ENCODE results near the gene DLX2. TPM values are rescaled to one million over a fixed set of nuclear protein-coding genes. Genes with fewer than 3 reads are reported as not detected.
"Not testable (repeated sequence)": the region's sequence is repeated elsewhere in the genome, so short reads cannot be mapped to it uniquely, and the experiment has no call there.

The DLX2 gene
- total RNA-seq, result not detected

DNA sequence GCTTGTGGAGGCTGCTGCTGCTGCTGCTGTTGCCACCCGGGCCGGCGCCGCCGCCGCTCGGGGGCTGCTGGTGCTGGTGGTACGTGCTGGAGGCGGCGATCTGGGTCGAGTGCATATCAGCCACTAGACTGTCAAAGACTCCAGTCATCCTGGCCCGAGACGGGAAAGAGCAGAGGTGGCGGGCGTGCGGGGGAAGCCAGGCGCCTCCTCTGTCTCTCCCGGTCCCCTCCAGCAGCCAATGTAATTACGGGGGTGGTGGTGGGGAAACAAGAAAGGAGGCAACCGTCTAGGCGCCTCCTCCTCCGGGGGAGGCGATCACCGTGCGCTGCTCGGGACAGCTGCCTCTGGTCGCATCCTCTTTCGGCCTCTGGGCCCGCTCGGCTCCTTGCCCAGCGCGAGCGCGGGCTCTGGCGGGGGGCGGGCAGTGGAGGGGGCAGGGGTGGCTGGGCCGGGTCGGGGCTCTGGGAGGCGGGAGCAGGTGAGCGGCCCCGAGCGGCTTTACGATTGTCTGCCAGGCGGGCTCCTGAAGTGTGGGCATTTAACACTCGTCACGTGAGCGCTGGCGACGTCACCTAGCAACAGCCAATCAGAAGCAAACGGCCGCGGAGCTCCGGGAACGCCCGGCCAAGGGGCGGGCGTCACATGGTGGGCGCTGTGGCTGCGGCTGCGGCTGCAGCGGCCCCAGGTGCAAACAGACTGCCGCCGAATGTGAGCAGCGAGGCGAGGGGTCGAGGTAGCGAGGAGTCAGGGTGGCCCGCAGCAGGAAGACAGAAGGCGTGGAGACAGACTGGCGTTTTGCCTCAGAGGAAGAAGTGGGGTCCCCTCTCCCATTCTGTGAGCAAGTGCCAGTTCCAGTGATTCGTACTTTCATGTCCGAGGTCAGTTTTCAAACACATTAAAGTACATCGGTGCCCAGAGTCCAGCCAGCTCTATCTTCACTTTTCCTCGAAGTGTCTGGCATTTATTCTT lies at the start of gene DLX2:
Gene DLX2 (minus strand): TSS at position 510 of the 969 bp plus-strand sequence. CDS start 362 bp downstream, at position 148.
- peak; percentile 81 for DNase-seq
- POLR2A ChIA-PET, result interaction anchor here (1.2 to 2.0 kb wide), 3 partner anchors 10 to 16 kb away, joined by 3 to 8 read pairs (median 3); no protein-coding TSS in a partner anchor
- Mint-ChIP-seq H3K27me3 (peaks cover 70% of the 10 kb centered on the region), H3K4me3 (peak within 1 kb of the TSS; percentile 71), H3K4me1 (ENCODE audit: low read depth) (peaks cover 50% of the 10 kb centered on the region), H3K9me3 (no peaks in the 10 kb centered on the region), H3K27ac (no peak within 1 kb of the TSS), H3K36me3 (no peaks in the 10 kb centered on the region)
- CTCF ChIA-PET, result interaction anchor here (0.8 to 6.8 kb wide), 10 partner anchors 11 to 504 kb away, joined by 3 to 116 read pairs (median 3); partner anchors contain the start of genes DLX1 and SLC25A12
- intact Hi-C loops (cut with micrococcal nuclease), result loop anchor here (1.0 to 5.0 kb wide), 8 partner anchors 8 to 455 kb away; partner anchors contain the start of genes DLX1, DYNC1I2, HAT1 and PDK1

GRCh38 chr2:172147944-172148650 lies 45.4 kb upstream of the DLX2 start:
- no peak overlapping the region for H3K27ac Mint-ChIP-seq
- no peaks in the 10 kb centered on the region for H3K9me3 Mint-ChIP-seq
- no peak for DNase-seq
- ChIA-PET CTCF (no interaction called here), POLR2A (no interaction called here)
- H3K27me3 Mint-ChIP-seq, result peaks cover 14% of the 10 kb centered on the region
- intact Hi-C loops (cut with micrococcal nuclease), result no loop called here
- no peaks in the 10 kb centered on the region for H3K36me3 Mint-ChIP-seq
- H3K4me3 Mint-ChIP-seq, result no peak overlapping the region
- H3K4me1 Mint-ChIP-seq (ENCODE audit: low read depth), result peaks cover 7% of the 10 kb centered on the region

DNA sequence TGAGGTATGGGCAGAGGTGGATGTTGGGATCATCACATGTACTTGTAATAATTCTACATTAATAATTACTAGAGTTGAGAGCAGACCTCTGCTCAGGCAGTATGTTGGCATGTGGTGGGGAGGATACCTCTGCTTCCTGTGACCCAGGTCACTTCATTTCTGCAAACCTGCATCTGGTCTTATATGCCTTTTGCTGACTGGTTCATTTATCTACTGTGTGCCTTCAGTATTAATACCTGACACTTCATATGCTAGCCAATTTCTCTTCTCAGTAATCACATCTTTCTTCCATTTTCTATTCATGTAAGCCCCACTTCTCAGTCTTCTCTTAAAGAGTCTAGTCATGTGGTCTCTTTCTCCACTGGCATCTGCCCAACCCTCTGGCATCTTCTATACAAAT lies 41.1 kb upstream of the DLX2 start:
- intact Hi-C loops (cut with micrococcal nuclease), result no loop called here
- H3K36me3 Mint-ChIP-seq, result no peaks in the 10 kb centered on the region
- peaks cover 4% of the 10 kb centered on the region for H3K27me3 Mint-ChIP-seq
- H3K27ac Mint-ChIP-seq, result no peak overlapping the region
- DNase-seq, result no peak
- H3K4me3 Mint-ChIP-seq, result no peak overlapping the region
- H3K9me3 Mint-ChIP-seq, result no peaks in the 10 kb centered on the region
- ChIA-PET POLR2A (no interaction called here), CTCF (interaction anchor here (1.3 kb wide), 1 partner anchor 16 kb away, joined by 3 read pairs; no protein-coding TSS in a partner anchor)
- peaks cover 5% of the 10 kb centered on the region for H3K4me1 Mint-ChIP-seq (ENCODE audit: low read depth)

DNA sequence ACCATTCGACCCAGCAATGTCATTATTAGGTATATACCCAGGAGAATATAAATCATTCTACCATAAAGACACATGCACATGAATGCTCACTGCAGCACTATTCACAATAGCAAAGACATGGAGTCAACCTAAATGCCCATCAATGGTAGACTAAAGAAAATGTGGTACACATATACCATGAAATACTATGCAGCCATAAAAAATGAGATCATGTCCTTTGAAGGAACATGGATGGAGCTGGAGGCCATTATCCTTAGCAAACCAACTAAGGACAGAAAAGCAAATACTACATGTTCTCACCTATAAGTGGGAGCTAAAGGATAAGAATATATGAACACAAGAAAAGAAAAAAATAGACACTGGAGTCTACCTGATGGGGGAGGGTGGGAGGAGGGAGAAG lies 36.0 kb upstream of the DLX2 start:
- H3K27me3 Mint-ChIP-seq; DNase-seq; H3K36me3 Mint-ChIP-seq; intact Hi-C loops (cut with micrococcal nuclease); H3K9me3 Mint-ChIP-seq; POLR2A ChIA-PET; H3K4me3 Mint-ChIP-seq; H3K4me1 Mint-ChIP-seq (ENCODE audit: low read depth); H3K27ac Mint-ChIP-seq: not testable (repeated sequence)
- CTCF ChIA-PET, result interaction anchor here (2.0 kb wide), 1 partner anchor 11 kb away, joined by 8 read pairs; no protein-coding TSS in a partner anchor

DNA sequence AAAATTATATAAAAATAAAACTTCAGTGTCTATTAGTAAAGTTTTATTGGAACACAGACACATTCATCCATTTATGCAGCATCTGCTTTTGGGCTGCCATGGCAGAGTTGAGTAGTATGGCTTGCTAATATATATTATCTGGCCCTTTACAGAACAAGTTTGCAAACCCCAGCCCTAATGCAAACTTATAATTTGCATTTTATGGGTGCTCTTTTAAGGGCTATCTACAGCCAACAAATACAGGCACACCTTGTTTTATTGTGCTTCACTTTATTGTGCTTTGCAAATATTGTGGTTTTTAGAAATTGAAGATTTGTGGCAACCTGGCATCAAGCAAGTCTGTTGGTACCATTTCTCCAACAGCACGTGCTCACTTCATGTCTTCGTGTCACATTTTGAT lies 35.2 kb upstream of the DLX2 start:
- H3K27me3 Mint-ChIP-seq, result peaks cover 2% of the 10 kb centered on the region
- no peak overlapping the region for H3K27ac Mint-ChIP-seq
- POLR2A ChIA-PET, result no interaction called here
- H3K4me3 Mint-ChIP-seq, result no peak overlapping the region
- H3K9me3 Mint-ChIP-seq, result no peaks in the 10 kb centered on the region
- no peaks in the 10 kb centered on the region for H3K36me3 Mint-ChIP-seq
- CTCF ChIA-PET, result interaction anchor here (3.0 kb wide), 1 partner anchor 11 kb away, joined by 14 read pairs; no protein-coding TSS in a partner anchor
- no peaks in the 10 kb centered on the region for H3K4me1 Mint-ChIP-seq (ENCODE audit: low read depth)
- no peak for DNase-seq
- intact Hi-C loops (cut with micrococcal nuclease), result no loop called here

GRCh38 chr2:172137109-172137508 lies 34.4 kb upstream of the DLX2 start:
- ChIA-PET POLR2A (no interaction called here), CTCF (interaction anchor here (0.6 to 3.0 kb wide), 2 partner anchors 10 to 145 kb away, joined by 5 to 14 read pairs; no protein-coding TSS in a partner anchor)
- H3K36me3 Mint-ChIP-seq, result no peaks in the 10 kb centered on the region
- H3K9me3 Mint-ChIP-seq, result no peaks in the 10 kb centered on the region
- H3K4me1 Mint-ChIP-seq (ENCODE audit: low read depth), result no peaks in the 10 kb centered on the region
- intact Hi-C loops (cut with micrococcal nuclease), result no loop called here
- H3K27ac Mint-ChIP-seq, result no peak overlapping the region
- no peak overlapping the region for H3K4me3 Mint-ChIP-seq
- H3K27me3 Mint-ChIP-seq, result peaks cover 4% of the 10 kb centered on the region
- no peak for DNase-seq

GRCh38 chr2:172135446-172135845 lies 32.7 kb upstream of the DLX2 start:
- no peak for DNase-seq
- peaks cover 4% of the 10 kb centered on the region for H3K27me3 Mint-ChIP-seq
- no peak overlapping the region for H3K4me3 Mint-ChIP-seq
- H3K9me3 Mint-ChIP-seq, result no peaks in the 10 kb centered on the region
- no peaks in the 10 kb centered on the region for H3K36me3 Mint-ChIP-seq
- H3K27ac Mint-ChIP-seq, result no peak overlapping the region
- POLR2A ChIA-PET, result no interaction called here
- intact Hi-C loops (cut with micrococcal nuclease), result no loop called here
- CTCF ChIA-PET, result interaction anchor here (1.9 to 3.0 kb wide), 2 partner anchors 8 to 327 kb away, joined by 5 to 14 read pairs; no protein-coding TSS in a partner anchor
- no peaks in the 10 kb centered on the region for H3K4me1 Mint-ChIP-seq (ENCODE audit: low read depth)

DNA sequence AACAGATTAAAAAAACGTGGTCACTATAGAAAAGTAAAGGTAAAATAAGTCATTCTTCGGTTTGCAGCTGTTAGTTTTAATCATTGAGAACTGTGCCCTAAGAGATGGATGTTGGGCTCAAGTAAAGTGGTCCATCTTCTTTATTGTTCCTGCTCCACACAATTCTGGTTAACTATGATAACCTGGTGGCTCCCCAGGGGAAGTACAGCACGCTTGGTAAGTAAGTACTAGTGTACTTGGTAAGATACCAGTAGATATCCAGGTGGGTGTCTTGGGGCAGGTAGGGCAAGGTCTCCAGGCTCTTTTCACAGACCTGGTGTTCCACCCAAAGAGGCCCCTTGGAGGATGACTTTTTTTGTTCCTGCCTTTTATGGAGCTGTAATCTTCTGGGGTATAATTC lies 31.6 kb upstream of the DLX2 start:
- Mint-ChIP-seq H3K27ac (no peak overlapping the region), H3K4me3 (no peak overlapping the region), H3K4me1 (ENCODE audit: low read depth) (no peaks in the 10 kb centered on the region), H3K36me3 (no peaks in the 10 kb centered on the region), H3K27me3 (peaks cover 8% of the 10 kb centered on the region), H3K9me3 (peaks cover 5% of the 10 kb centered on the region)
- ChIA-PET POLR2A (no interaction called here), CTCF (interaction anchor here (1.9 kb wide), 1 partner anchor 328 kb away, joined by 5 read pairs; no protein-coding TSS in a partner anchor)
- no peak for DNase-seq
- intact Hi-C loops (cut with micrococcal nuclease), result no loop called here

GRCh38 chr2:172131713-172132555 lies 29.2 kb upstream of the DLX2 start:
- no peak overlapping the region for H3K4me3 Mint-ChIP-seq
- ChIA-PET POLR2A (no interaction called here), CTCF (interaction anchor here (1.6 kb wide), 1 partner anchor 330 kb away, joined by 4 read pairs; no protein-coding TSS in a partner anchor)
- intact Hi-C loops (cut with micrococcal nuclease), result no loop called here
- no peaks in the 10 kb centered on the region for H3K4me1 Mint-ChIP-seq (ENCODE audit: low read depth)
- no peaks in the 10 kb centered on the region for H3K36me3 Mint-ChIP-seq
- H3K9me3 Mint-ChIP-seq, result peaks cover 7% of the 10 kb centered on the region
- no peak for DNase-seq
- no peak overlapping the region for H3K27ac Mint-ChIP-seq
- peaks cover 8% of the 10 kb centered on the region for H3K27me3 Mint-ChIP-seq

- Mint-ChIP-seq H3K36me3 (no peaks in the 10 kb centered on the region), H3K4me1 (ENCODE audit: low read depth) (no peaks in the 10 kb centered on the region), H3K9me3 (peaks cover 7% of the 10 kb centered on the region), H3K27me3 (peaks cover 8% of the 10 kb centered on the region), H3K27ac (no peak overlapping the region), H3K4me3 (no peak overlapping the region)
- no peak for DNase-seq
- ChIA-PET CTCF (interaction anchor here (0.6 to 1.1 kb wide), 3 partner anchors 15 to 556 kb away, joined by 3 to 5 read pairs (median 3); no protein-coding TSS in a partner anchor), POLR2A (no interaction called here)
- intact Hi-C loops (cut with micrococcal nuclease), result no loop called here
Measured at GRCh38 chr2:172129404-172129803, 26.7 kb upstream of the DLX2 start.

DNA sequence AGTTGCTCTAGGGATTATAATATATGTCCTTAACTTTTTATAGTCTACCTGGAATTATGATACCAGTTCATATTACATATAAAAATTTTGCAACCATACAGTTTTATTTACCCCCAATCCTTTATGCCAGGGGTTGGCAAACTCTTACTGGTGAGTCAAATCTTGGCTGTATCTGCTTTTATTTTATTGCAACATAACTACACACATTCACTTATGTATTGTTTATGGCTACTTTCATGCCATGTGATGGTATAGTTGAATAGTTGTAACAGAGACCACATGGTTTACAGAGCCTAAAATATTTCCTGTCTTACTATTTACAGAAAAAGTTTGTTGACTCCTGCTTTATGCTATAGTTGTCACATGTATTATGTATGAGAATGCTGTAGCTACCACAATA lies 25.8 kb upstream of the DLX2 start:
- ChIA-PET CTCF (interaction anchor here (1.0 to 2.3 kb wide), 2 partner anchors 338 to 422 kb away, joined by 5 to 9 read pairs; no protein-coding TSS in a partner anchor), POLR2A (no interaction called here)
- DNase-seq, result no peak
- H3K9me3 Mint-ChIP-seq, result peaks cover 8% of the 10 kb centered on the region
- H3K4me1 Mint-ChIP-seq (ENCODE audit: low read depth), result no peaks in the 10 kb centered on the region
- H3K36me3 Mint-ChIP-seq, result no peaks in the 10 kb centered on the region
- H3K27me3 Mint-ChIP-seq, result peaks cover 7% of the 10 kb centered on the region
- no peak overlapping the region for H3K4me3 Mint-ChIP-seq
- intact Hi-C loops (cut with micrococcal nuclease), result no loop called here
- no peak overlapping the region for H3K27ac Mint-ChIP-seq

Measured in activated CD4-positive, alpha-beta memory T cell treated with anti-CD3 and anti-CD28 coated beads for 36 hours (primary cell).